H9 (cell line): ENCODE data around the gene SRRM2. TPM values are rescaled to one million over a fixed set of nuclear protein-coding genes. Genes with fewer than 3 reads are reported as not detected.
A peak's percentile ranks its signal among the peaks of the same experiment; 100 is the strongest.

Experiments
- DNase-seq: peaks from one replicate; pipeline ENCODE4 v3.0.0-alpha.2; 2017
- H2AFZ ChIP-seq: one replicate; pipeline ENCODE4 v1.6.1; 2013; ENCODE audit warnings: mild to moderate bottlenecking, low read length, control low read depth, moderate library complexity
- H2AK5ac ChIP-seq: 2 replicates; pipeline ENCODE4 v1.6.1; 2013; ENCODE audit warnings: low read length, control low read depth, mixed read lengths; ENCODE audit not compliant: insufficient read length
- H2BK120ac ChIP-seq: one replicate; pipeline ENCODE4 v1.6.1; 2013; ENCODE audit warnings: low read depth, mild to moderate bottlenecking, low read length, control low read depth, inconsistent platforms; ENCODE audit not compliant: poor library complexity, severe bottlenecking
- H2BK12ac ChIP-seq: 2 replicates; pipeline ENCODE4 v1.6.1; 2013; ENCODE audit warnings: low read length, control low read depth, mixed read lengths, low read depth; ENCODE audit not compliant: insufficient read length
- H2BK15ac ChIP-seq: 2 replicates; pipeline ENCODE4 v1.6.1; 2013; ENCODE audit warnings: low read depth, low read length, control low read depth
- H2BK20ac ChIP-seq: one replicate; pipeline ENCODE4 v1.6.1; 2013; ENCODE audit warnings: low read depth, mild to moderate bottlenecking, low read length, control low read depth, inconsistent platforms; ENCODE audit not compliant: poor library complexity, severe bottlenecking
- H2BK5ac ChIP-seq: 2 replicates; pipeline ENCODE4 v1.6.1; 2013; ENCODE audit warnings: low read length, control low read depth, mixed read lengths; ENCODE audit not compliant: insufficient read length
- H3K14ac ChIP-seq: 2 replicates; pipeline ENCODE4 v1.6.1; 2013; ENCODE audit warnings: low read length, control low read depth; ENCODE audit not compliant: insufficient read depth
- H3K18ac ChIP-seq: 2 replicates; pipeline ENCODE4 v1.6.1; 2013; ENCODE audit warnings: low read depth, mild to moderate bottlenecking, mixed read lengths, low read length, control low read depth; ENCODE audit not compliant: insufficient read length
- H3K23ac ChIP-seq: 2 replicates; pipeline ENCODE4 v1.6.1; 2013; ENCODE audit warnings: low read length, control low read depth, mixed read lengths, low read depth; ENCODE audit not compliant: insufficient read length
- H3K23me2 ChIP-seq: 2 replicates; pipeline ENCODE4 v1.6.1; 2013; ENCODE audit warnings: low read depth, mild to moderate bottlenecking, mixed read lengths, low read length, control low read depth; ENCODE audit not compliant: insufficient read length, poor library complexity, severe bottlenecking
- H3K27ac ChIP-seq: 2 replicates; pipeline ENCODE4 v1.5.1; 2013; ENCODE audit warnings: low read length, control low read depth, mixed read lengths, low read depth; ENCODE audit not compliant: insufficient read length
- H3K27me3 ChIP-seq: 2 replicates; pipeline ENCODE4 v1.6.1; 2013; ENCODE audit warnings: low read length, control low read depth, inconsistent platforms; ENCODE audit not compliant: insufficient read depth
- H3K4ac ChIP-seq: 2 replicates; pipeline ENCODE4 v1.6.1; 2013; ENCODE audit warnings: low read depth, mild to moderate bottlenecking, control low read depth, inconsistent platforms, low read length, moderate library complexity
- H3K4me1 ChIP-seq: 2 replicates; pipeline ENCODE4 v1.6.1; 2013; ENCODE audit warnings: low read length, control low read depth, inconsistent platforms; ENCODE audit not compliant: insufficient read depth
- H3K4me2 ChIP-seq: 2 replicates; pipeline ENCODE4 v1.6.1; 2013; ENCODE audit warnings: low read length, control low read depth, mixed read lengths; ENCODE audit not compliant: insufficient read length, insufficient read depth
- H3K56ac ChIP-seq: 2 replicates; pipeline ENCODE4 v1.6.1; 2013; ENCODE audit warnings: low read depth, mild to moderate bottlenecking, mixed read lengths, low read length, control low read depth; ENCODE audit not compliant: insufficient read length
- H3K79me1 ChIP-seq: 2 replicates; pipeline ENCODE4 v1.6.1; 2013; ENCODE audit warnings: low read depth, mild to moderate bottlenecking, moderate library complexity, low read length, control low read depth, inconsistent platforms; ENCODE audit not compliant: insufficient read depth, poor library complexity, severe bottlenecking
- H3K79me2 ChIP-seq: 2 replicates; pipeline ENCODE4 v1.6.1; 2013; ENCODE audit warnings: low read length, control low read depth, inconsistent platforms; ENCODE audit not compliant: insufficient read depth
- H3K9ac ChIP-seq: 2 replicates; pipeline ENCODE4 v1.6.1; 2013; ENCODE audit warnings: low read length, control low read depth, mixed read lengths; ENCODE audit not compliant: insufficient read length; ENCODE audit errors: extremely low read depth
- H3K9me3 ChIP-seq: one replicate; pipeline ENCODE4 v1.6.1; 2013; ENCODE audit warnings: low read depth, low read length, inconsistent platforms; ENCODE audit not compliant: control insufficient read depth
- H3T11ph ChIP-seq: one replicate; pipeline ENCODE4 v1.6.1; 2013; ENCODE audit warnings: mild to moderate bottlenecking, low read length, control low read depth, inconsistent platforms
- H4K20me1 ChIP-seq: one replicate; pipeline ENCODE4 v1.6.1; 2013; ENCODE audit not compliant: control insufficient read depth, insufficient read length, insufficient read depth
- H4K5ac ChIP-seq: 2 replicates; pipeline ENCODE4 v1.6.1; 2013; ENCODE audit warnings: low read depth, mild to moderate bottlenecking, mixed read lengths, low read length, control low read depth; ENCODE audit not compliant: insufficient read length
- H4K8ac ChIP-seq: replicated peaks from 2 replicates; pipeline ENCODE4 v1.6.1; 2013; ENCODE audit warnings: low read length, control low read depth, mixed read lengths, low read depth; ENCODE audit not compliant: insufficient read length
- H4K91ac ChIP-seq: 2 replicates; pipeline ENCODE4 v1.6.1; 2013; ENCODE audit warnings: low read depth, mild to moderate bottlenecking, moderate library complexity, mixed read lengths, low read length, control low read depth; ENCODE audit not compliant: insufficient read length
- H3K27ac Mint-ChIP-seq, 3 experiments: 2 replicates in 2 of 3; 3 replicates in 1 of 3; pipeline ENCODE4 v1.8.0; 2020 to 2021; ENCODE audit warnings: mixed read lengths in 3 of 3, mild to moderate bottlenecking in 1 of 3, moderate library complexity in 1 of 3
- H3K27me3 Mint-ChIP-seq: 2 replicates; pipeline ENCODE4 v1.8.0; 2021; ENCODE audit warnings: low read depth, mild to moderate bottlenecking, moderate library complexity, mixed read lengths
- H3K36me3 Mint-ChIP-seq, 3 experiments: 2 replicates in 2 of 3; 3 replicates in 1 of 3; pipeline ENCODE4 v1.8.0; 2020 to 2021; ENCODE audit warnings: low read depth in 3 of 3, mixed read lengths in 3 of 3; ENCODE audit not compliant: insufficient read depth in 1 of 3
- H3K4me1 Mint-ChIP-seq, 2 experiments: 2 replicates each; pipeline ENCODE4 v1.8.0; 2020; ENCODE audit warnings: mixed read lengths in 2 of 2
- H3K4me3 Mint-ChIP-seq, 2 experiments: 2 replicates in 1 of 2; 3 replicates in 1 of 2; pipeline ENCODE4 v1.8.0; 2020 to 2021; ENCODE audit warnings: mild to moderate bottlenecking in 2 of 2, mixed read lengths in 2 of 2, moderate library complexity in 1 of 2
- H3K9me3 Mint-ChIP-seq, 2 experiments: 2 replicates in 1 of 2; 3 replicates in 1 of 2; pipeline ENCODE4 v1.8.0; 2020; ENCODE audit warnings: mild to moderate bottlenecking in 2 of 2, mixed read lengths in 2 of 2, moderate library complexity in 1 of 2
- WGBS: extraction: QIAGEN DNeasy Blood & Tissue Kit; methylation state at CpG from one replicate; pipeline ENCODE4 v1.1.7; 2013; ENCODE audit warnings: missing lambda C conversion rate, low lambda C conversion rate, mixed read lengths; ENCODE audit not compliant: insufficient read length; ENCODE audit errors: extremely low coverage; 5-methylcytosine and 5-hydroxymethylcytosine counted together
- long read RNA-seq: library from polyadenylated mRNA; unstranded; transcript quantifications from one replicate; pipeline ENCODE4 v2.0.0, GENCODE V29; 2020
- total RNA-seq: library from RNA; stranded (reverse); gene quantifications from 2 replicates; pipeline ENCODE4 v1.2.1, GENCODE V29; 2021
- TF ChIP-seq, protein P1 (sequence below): fragments of 200-600 bp; sonication (generic); conservative IDR thresholded peaks from 3 replicates; pipeline ENCODE4 v1.8.0; 2021; ENCODE audit warnings: antibody characterized with exemption, mild to moderate bottlenecking

SRRM2 gene
- total RNA-seq = 667 and 694 TPM in 2 replicates
- long read RNA-seq, partial matches to known transcripts = 39 of 68 reads
- long read RNA-seq, other reads (novel, unspliced or antisense) = 26 of 68 reads

- Histone ChIP-seq H4K91ac (peak within 1 kb of the TSS; percentile 6), H3K4me1 (peaks cover 3% of the 10 kb centered on the region; the same call in 1 of the 2 replicates), H4K20me1 (no peaks in the 10 kb centered on the region), H2AK5ac (peak within 1 kb of the TSS; percentile 52), H4K8ac (peak within 1 kb of the TSS; percentile 86), H3K4ac (peak within 1 kb of the TSS; percentile 42; the same call in 1 of the 2 replicates), H3K23me2 (peaks cover 8% of the 10 kb centered on the region), H4K5ac (peak within 1 kb of the TSS; percentile 93), H3T11ph (peak within 1 kb of the TSS; percentile 9), H2AFZ (no peak within 1 kb of the TSS), H3K56ac (peak within 1 kb of the TSS; percentile 69), H3K9me3 (no peaks in the 10 kb centered on the region), H2BK5ac (peak within 1 kb of the TSS; percentile 92), H3K18ac (peak within 1 kb of the TSS; percentile 99), H3K27me3 (no peaks in the 10 kb centered on the region), H3K23ac (no peak within 1 kb of the TSS), H2BK20ac (no peak within 1 kb of the TSS), H2BK15ac (no peak within 1 kb of the TSS), H3K27ac (peak within 1 kb of the TSS; percentile 93), H2BK12ac (no peak within 1 kb of the TSS), H2BK120ac (no peak within 1 kb of the TSS), H3K79me1 (peaks cover 5% of the 10 kb centered on the region), H3K4me2 (peak within 1 kb of the TSS; percentile 96), H3K79me2 (peaks cover 39% of the 10 kb centered on the region), H3K9ac (peak within 1 kb of the TSS; percentile 96), H3K14ac (peak within 1 kb of the TSS; percentile 99)
- no CpG with 5 or more reads among the region's 99 CpGs for WGBS
- Mint-ChIP-seq H3K4me3 (peak within 1 kb of the TSS; percentile 90 to 94), H3K9me3 (peaks cover 0 to 3% of the 10 kb centered on the region in 2 experiments; a peak in 2 of 5 replicates), H3K4me1 (peaks cover 38 to 43% of the 10 kb centered on the region in 2 experiments), H3K27me3 (peaks cover 2% of the 10 kb centered on the region; the same call in 1 of the 2 replicates), H3K27ac (peak within 1 kb of the TSS; percentile 99 to 100 (median 99)), H3K36me3 (peaks cover 44 to 52% (median 51%) of the 10 kb centered on the region in 3 experiments)
- DNase-seq = peak; percentile 95
- TF ChIP-seq, protein P1, sequence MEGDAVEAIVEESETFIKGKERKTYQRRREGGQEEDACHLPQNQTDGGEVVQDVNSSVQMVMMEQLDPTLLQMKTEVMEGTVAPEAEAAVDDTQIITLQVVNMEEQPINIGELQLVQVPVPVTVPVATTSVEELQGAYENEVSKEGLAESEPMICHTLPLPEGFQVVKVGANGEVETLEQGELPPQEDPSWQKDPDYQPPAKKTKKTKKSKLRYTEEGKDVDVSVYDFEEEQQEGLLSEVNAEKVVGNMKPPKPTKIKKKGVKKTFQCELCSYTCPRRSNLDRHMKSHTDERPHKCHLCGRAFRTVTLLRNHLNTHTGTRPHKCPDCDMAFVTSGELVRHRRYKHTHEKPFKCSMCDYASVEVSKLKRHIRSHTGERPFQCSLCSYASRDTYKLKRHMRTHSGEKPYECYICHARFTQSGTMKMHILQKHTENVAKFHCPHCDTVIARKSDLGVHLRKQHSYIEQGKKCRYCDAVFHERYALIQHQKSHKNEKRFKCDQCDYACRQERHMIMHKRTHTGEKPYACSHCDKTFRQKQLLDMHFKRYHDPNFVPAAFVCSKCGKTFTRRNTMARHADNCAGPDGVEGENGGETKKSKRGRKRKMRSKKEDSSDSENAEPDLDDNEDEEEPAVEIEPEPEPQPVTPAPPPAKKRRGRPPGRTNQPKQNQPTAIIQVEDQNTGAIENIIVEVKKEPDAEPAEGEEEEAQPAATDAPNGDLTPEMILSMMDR = no peak
These were observed at the start of gene SRRM2 for GRCh38 chr16:2752035-2752849. SRRM2 (plus strand) TSS chr16:2752638; CDS start chr16:2756365, 3,727 bp downstream.
